Astrocyte (in vitro differentiated cells and primary cell): ENCODE data around the gene ZFPM1. TPM values are rescaled to one million over a fixed set of nuclear protein-coding genes. Genes with fewer than 3 reads are reported as not detected.
A peak's percentile ranks its signal among the peaks of the same experiment; 100 is the strongest.

Experiments used
- DNase-seq: peaks from one replicate; pipeline ENCODE4 v3.0.0-alpha.2; 2010; ENCODE audit warnings: low read depth
- FAIRE-seq: peaks from 2 replicates; lab custom pipeline; 2011; peaks lifted over from hg19 to GRCh38; lab: Jason Lieb, UNC
- H2AFZ ChIP-seq: 2 replicates; pipeline ENCODE4 v1.6.0; 2012; ENCODE audit warnings: low read depth, low read length, inconsistent platforms
- H3K27ac ChIP-seq: 2 replicates; pipeline ENCODE4 v1.5.1; 2011; ENCODE audit warnings: low read depth, low read length, inconsistent platforms
- H3K27me3 ChIP-seq: 2 replicates; pipeline ENCODE4 v1.6.0; 2011; ENCODE audit warnings: low read length, inconsistent platforms; ENCODE audit not compliant: insufficient read depth
- H3K36me3 ChIP-seq: 2 replicates; pipeline ENCODE4 v1.5.1; 2011; ENCODE audit warnings: low read length, inconsistent platforms; ENCODE audit not compliant: insufficient read depth
- H3K4me1 ChIP-seq: 2 replicates; pipeline ENCODE4 v1.5.1; 2011; ENCODE audit warnings: low read length, inconsistent platforms; ENCODE audit not compliant: insufficient read depth
- H3K4me2 ChIP-seq: 2 replicates; pipeline ENCODE4 v1.6.0; 2012; ENCODE audit warnings: low read length, inconsistent platforms
- H3K4me3 ChIP-seq: 2 replicates; pipeline ENCODE4 v1.5.1; 2011; ENCODE audit warnings: low read depth, mild to moderate bottlenecking, low read length, inconsistent platforms; ENCODE audit not compliant: insufficient read depth
- H3K79me2 ChIP-seq: 2 replicates; pipeline ENCODE4 v1.6.0; 2012; ENCODE audit warnings: mild to moderate bottlenecking, low read length, inconsistent platforms; ENCODE audit not compliant: insufficient read depth
- H3K9ac ChIP-seq: 2 replicates; pipeline ENCODE4 v1.6.0; 2012; ENCODE audit warnings: mild to moderate bottlenecking, low read length, inconsistent platforms
- H3K9me3 ChIP-seq: 2 replicates; pipeline ENCODE4 v1.5.1; 2012; ENCODE audit warnings: low read depth, mild to moderate bottlenecking, low read length, inconsistent platforms; ENCODE audit not compliant: insufficient read depth
- H4K20me1 ChIP-seq: 2 replicates; pipeline ENCODE4 v1.6.0; 2012; ENCODE audit warnings: low read length, inconsistent platforms; ENCODE audit not compliant: insufficient read depth
- H3K27ac Mint-ChIP-seq: one replicate; pipeline ENCODE4 v1.8.0; 2021; ENCODE audit warnings: mild to moderate bottlenecking, mixed read lengths; ENCODE audit not compliant: unreplicated experiment
- H3K27me3 Mint-ChIP-seq: one replicate; pipeline ENCODE4 v1.8.0; 2021; ENCODE audit warnings: low read depth, mixed read lengths; ENCODE audit not compliant: unreplicated experiment
- H3K36me3 Mint-ChIP-seq: one replicate; pipeline ENCODE4 v1.8.0; 2021; ENCODE audit warnings: low read depth, mixed read lengths; ENCODE audit not compliant: unreplicated experiment
- H3K4me1 Mint-ChIP-seq: one replicate; pipeline ENCODE4 v1.8.0; 2021; ENCODE audit warnings: low read depth, mixed read lengths; ENCODE audit not compliant: unreplicated experiment
- H3K4me3 Mint-ChIP-seq: one replicate; pipeline ENCODE4 v1.8.0; 2021; ENCODE audit warnings: mild to moderate bottlenecking, moderate library complexity, mixed read lengths; ENCODE audit not compliant: unreplicated experiment
- H3K9me3 Mint-ChIP-seq: one replicate; pipeline ENCODE4 v1.8.0; 2021; ENCODE audit warnings: mild to moderate bottlenecking, mixed read lengths; ENCODE audit not compliant: unreplicated experiment
- CTCF ChIP-seq: IDR thresholded peaks from 2 replicates; pipeline ENCODE4 v1.5.1; 2011; ENCODE audit warnings: low read depth, mild to moderate bottlenecking, inconsistent platforms, low read length, moderate library complexity; ENCODE audit not compliant: insufficient read depth
- EZH2 ChIP-seq: IDR thresholded peaks from 2 replicates; pipeline ENCODE4 v1.6.1; 2012; ENCODE audit warnings: mild to moderate bottlenecking, low read length, inconsistent platforms; ENCODE audit not compliant: insufficient read depth
- total RNA-seq: library from RNA; stranded (reverse); gene quantifications from 2 replicates; pipeline ENCODE4 v1.2.1, GENCODE V29; 2021

Gene ZFPM1
- total RNA-seq, 1 donor from 2014 or later, result 8.6 TPM

- Histone ChIP-seq H3K9me3 (peaks cover 10% of the 10 kb centered on the region), H3K4me2 (no peak overlapping the region), H3K4me1 (peaks cover 5% of the 10 kb centered on the region), H3K4me3 (no peak overlapping the region), H3K27me3 (peaks cover 28% of the 10 kb centered on the region), H3K79me2 (no peaks in the 10 kb centered on the region), H3K36me3 (no peaks in the 10 kb centered on the region), H4K20me1 (peaks cover 9% of the 10 kb centered on the region), H3K9ac (no peak overlapping the region), H2AFZ (no peak overlapping the region), H3K27ac (no peak overlapping the region)
- no peak for DNase-seq
- H3K4me3 Mint-ChIP-seq, result no peak overlapping the region
- TF ChIP-seq CTCF (no peak), EZH2 (peak; percentile 30)
- H3K9me3 Mint-ChIP-seq, result peaks cover 20% of the 10 kb centered on the region
- peaks cover 18% of the 10 kb centered on the region for H3K27me3 Mint-ChIP-seq
- H3K36me3 Mint-ChIP-seq, result peaks cover 8% of the 10 kb centered on the region
- FAIRE-seq, result no peak
- peaks cover 4% of the 10 kb centered on the region for H3K4me1 Mint-ChIP-seq
- H3K27ac Mint-ChIP-seq, result no peak overlapping the region
Observed at GRCh38 chr16:88539652-88540345, 86.7 kb downstream of the ZFPM1 start.

- Histone ChIP-seq H3K79me2 (no peaks in the 10 kb centered on the region), H3K9me3 (peaks cover 10% of the 10 kb centered on the region), H3K36me3 (no peaks in the 10 kb centered on the region), H3K27ac (no peak overlapping the region), H3K4me2 (no peak overlapping the region), H3K4me1 (no peaks in the 10 kb centered on the region), H3K9ac (no peak overlapping the region), H4K20me1 (peaks cover 2% of the 10 kb centered on the region), H3K27me3 (peaks cover 28% of the 10 kb centered on the region), H2AFZ (no peak overlapping the region), H3K4me3 (no peak overlapping the region)
- no peak for DNase-seq
- H3K9me3 Mint-ChIP-seq, result peaks cover 20% of the 10 kb centered on the region
- no peak for FAIRE-seq
- H3K27ac Mint-ChIP-seq, result no peak overlapping the region
- peaks cover 4% of the 10 kb centered on the region for H3K4me1 Mint-ChIP-seq
- H3K27me3 Mint-ChIP-seq, result peaks cover 20% of the 10 kb centered on the region
- TF ChIP-seq EZH2 (no peak), CTCF (no peak)
- peaks cover 8% of the 10 kb centered on the region for H3K36me3 Mint-ChIP-seq
- H3K4me3 Mint-ChIP-seq, result no peak overlapping the region
Observed at GRCh38 chr16:88540346-88540977, 87.4 kb downstream of the ZFPM1 start.
